HG03064 (cell line): ENCODE results near the gene CMTM4.
"Not testable (repeated sequence)": the region's sequence is repeated elsewhere in the genome, so short reads cannot be mapped to it uniquely, and the experiment has no call there.

ENCODE experiments used
- ATAC-seq: cut with Tn5 transposase; IDR thresholded peaks from one replicate; pipeline ENCODE4 v1.9.1; 2021; ENCODE audit warnings: low read depth; ENCODE audit not compliant: unreplicated experiment

Gene CMTM4

GRCh38 chr16:66569827-66570405 lies 126.6 kb downstream of the CMTM4 start:
- ATAC-seq, result no peak

- no peak for ATAC-seq
Measured at GRCh38 chr16:66569131-66569530, 127.4 kb downstream of the CMTM4 start.

GRCh38 chr16:66568355-66568754 lies 128.2 kb downstream of the CMTM4 start:
- no peak for ATAC-seq

GRCh38 chr16:66567270-66567669 lies 129.3 kb downstream of the CMTM4 start:
- ATAC-seq, result not testable (repeated sequence)

- ATAC-seq, result no peak
Measured at GRCh38 chr16:66566051-66566901, 130.3 kb downstream of the CMTM4 start, which contains the start of gene CMTM1. CMTM1 (plus strand) TSS chr16:66566439; CDS start chr16:66566514, 75 bp downstream.
